Measurements from ENCODE around the gene BMERB1.
"Not testable (repeated sequence)": the region's sequence is repeated elsewhere in the genome, so short reads cannot be mapped to it uniquely, and the experiment has no call there.

The BMERB1 gene

DNA sequence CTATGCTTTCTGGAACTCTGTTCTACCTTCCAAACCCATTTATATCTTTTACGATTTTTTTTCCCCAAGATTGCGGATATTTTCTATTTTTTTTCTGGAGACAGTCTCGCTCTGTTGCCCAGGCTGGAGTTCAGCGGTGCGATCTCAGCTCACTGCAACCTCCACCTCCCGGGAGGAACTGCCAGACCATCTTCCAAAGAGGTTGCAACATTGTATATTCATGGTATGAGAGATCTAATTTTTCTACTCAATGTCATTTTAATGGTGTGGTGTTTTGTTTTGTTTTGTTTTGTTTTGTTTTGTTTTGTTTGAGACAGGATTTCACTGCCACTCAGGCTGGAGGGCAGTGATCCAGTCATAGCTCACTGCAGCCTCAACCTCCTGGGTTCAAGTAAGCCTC is 8.5 kb upstream of the BMERB1 start:
- no peak for DNase-seq (ENCODE audit: low read depth)

DNA sequence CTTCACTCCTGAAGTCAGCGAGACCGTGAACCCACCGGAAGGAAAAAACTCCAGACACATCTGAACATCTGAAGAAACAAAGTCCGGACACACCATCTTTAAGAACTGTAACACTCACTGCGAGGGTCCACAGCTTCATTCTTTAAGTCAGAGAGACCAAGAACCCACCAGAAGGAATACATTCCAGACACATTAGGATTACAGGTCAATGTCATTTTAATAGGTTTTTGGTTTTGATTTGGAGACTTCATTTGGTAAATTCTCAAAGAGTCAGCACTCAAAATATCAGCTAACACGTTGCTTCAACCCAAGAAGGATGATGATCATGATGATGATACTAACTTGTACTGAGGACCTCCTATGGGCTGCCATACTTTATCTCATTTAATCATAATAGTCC is 7.6 kb upstream of the BMERB1 start:
- DNase-seq (ENCODE audit: low read depth): no peak

DNA sequence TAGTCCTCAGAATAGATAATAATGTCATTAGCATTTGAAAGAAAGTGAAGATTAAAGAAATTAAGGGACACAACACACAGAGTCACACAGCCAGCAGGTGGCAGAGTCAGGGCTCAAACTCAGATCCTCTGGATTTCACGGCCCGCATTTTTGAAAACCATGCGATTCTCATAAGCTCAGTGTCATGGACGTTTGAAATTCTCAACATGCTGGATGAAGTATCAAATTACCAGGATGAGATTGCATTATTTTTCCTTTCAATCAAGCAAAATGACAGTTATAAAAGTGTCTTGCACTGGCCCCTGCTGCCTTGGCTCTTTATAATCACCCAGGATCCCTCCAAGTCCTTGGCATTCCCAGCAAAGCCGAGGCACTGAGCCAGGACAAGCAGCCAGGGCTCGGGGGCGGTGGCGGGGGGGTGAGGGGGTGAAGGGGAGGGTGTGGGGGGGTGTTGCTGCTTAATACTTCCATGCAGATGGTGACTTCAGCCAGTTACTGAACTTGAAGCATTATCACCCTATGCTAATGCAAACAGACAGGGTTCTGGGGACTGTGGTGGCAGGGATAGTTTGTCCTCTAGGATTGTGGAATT is 6.6 kb upstream of the BMERB1 start:
- no peak for DNase-seq (ENCODE audit: low read depth)

DNA sequence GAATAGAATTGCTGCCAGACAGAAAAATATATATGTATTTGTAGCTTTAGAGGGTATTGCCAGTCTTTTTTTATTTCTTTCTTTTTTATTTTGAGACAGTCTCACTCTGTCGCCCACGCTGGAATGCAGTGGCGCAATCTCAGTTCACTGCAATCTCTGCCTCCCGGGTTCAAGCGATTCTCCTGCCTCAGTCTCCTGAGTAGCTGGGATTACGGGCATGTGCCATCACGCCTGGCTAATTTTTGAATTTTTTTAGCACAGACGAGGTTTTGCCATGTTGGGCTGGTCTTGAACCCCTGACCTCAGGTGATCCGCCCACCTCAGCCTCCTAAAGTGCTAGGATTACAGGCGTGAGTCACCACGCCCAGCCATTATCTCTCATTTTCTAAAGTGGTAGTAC is 3.5 kb upstream of the BMERB1 start:
- not testable (repeated sequence) for DNase-seq (ENCODE audit: low read depth)

DNA sequence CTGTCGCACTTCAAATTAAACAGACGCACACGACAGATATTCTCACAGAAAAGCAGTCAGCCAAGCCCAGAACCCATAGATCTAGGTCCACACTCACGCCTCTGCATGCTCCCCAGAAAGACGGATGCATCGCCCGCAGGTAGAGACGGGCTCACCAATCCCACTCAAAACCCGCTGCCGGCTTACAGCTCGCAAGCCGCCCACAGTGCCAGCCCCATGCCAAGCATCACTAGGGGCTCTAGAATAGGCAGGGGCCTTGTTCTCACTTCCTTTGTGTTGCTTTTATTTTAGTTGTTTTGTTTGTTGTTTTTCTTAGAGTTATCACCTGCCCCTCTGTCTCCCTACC is 336 bp upstream of the BMERB1 start:
- DNase-seq (ENCODE audit: low read depth): no peak

DNA sequence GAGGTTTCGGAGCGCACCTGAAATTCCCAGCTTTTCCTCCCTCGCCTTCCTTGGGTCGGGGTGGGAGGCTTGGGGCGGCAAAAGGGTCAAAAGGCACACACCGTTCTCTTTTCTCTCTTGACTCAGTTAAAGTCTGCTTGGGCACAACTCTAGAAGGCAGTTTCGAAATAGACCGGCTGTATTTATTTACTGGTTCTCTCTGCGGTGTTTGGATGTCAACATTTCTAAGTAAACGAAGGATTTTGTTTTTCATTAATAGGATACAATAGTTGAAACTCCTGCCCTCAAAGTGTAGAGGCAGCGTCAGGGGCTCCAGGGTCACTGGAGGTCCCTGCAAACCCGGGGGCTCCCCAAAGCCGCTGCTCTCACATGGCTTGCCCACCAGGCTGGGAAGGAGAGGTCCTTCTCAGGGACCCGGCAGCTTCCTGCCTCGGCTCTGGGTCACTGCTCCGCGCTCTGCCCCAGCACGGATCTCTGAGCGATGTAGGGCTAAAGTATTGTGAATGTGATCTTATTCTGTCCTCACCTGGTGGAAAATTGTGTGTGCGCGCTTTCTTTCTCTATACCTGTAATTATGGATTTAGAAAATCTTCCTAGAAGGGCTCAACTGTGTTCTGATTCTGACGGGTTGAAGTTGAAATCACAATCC is 952 bp downstream of the BMERB1 start:
- no peak for DNase-seq (ENCODE audit: low read depth)

DNA sequence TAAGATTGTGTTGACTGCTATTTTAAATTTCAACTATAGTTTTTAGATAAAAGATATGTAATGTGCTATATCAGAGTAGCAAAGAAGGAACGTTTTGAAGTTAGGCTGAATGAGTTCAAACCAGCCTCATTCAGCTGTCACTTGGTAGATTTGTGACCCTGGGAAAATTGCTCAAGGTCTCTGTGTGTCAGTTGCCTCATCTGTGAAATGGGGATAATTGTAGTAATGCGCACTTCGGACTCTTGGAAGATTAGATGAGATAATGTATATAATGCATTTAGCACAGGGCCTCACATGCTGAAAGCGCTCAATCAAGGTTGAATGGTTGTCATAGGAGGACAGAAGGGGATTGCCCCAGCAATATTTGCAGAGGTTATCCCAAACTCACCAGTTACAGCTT is 4.7 kb downstream of the BMERB1 start:
- no peak for DNase-seq (ENCODE audit: low read depth)

DNA sequence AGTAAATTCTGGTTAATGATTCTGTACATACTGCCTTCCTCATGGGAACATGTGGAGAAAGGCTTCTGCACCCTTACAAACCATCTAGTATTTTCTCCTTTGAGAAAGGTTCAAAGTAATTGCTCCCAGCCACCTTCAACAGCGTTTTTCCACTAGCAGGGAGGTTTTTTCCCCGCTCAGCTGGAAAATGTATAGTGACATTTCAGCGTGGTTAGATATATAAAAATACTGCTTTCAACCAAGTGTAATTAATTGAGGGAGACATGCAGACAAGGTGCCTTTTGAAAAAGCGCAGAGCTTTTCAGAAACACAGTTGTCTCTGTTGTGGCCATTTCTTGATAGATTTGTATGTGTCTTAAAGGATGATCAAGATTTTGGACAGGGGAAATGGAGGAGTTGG is 5.1 kb downstream of the BMERB1 start:
- no peak for DNase-seq (ENCODE audit: low read depth)

DNA sequence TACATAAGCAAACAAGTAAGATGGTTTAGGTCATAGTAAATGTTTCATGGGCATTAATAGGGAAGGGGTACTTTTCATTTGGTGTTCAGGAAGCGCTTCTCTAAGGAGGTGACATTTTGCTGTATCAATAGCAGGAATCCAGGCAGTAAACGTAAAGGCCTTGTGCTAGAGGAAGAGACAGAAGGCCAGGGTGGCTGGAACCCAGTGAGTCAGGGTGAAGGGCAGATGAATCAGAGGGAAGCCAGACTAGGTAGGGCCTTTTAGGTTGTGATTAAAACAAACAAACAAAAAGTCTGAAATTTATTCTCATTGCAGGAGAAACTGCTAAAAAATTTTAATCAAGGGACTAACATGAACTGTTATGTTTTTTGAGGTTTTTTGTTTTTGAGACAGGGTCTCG is 6.5 kb downstream of the BMERB1 start:
- no peak for DNase-seq (ENCODE audit: low read depth)

DNA sequence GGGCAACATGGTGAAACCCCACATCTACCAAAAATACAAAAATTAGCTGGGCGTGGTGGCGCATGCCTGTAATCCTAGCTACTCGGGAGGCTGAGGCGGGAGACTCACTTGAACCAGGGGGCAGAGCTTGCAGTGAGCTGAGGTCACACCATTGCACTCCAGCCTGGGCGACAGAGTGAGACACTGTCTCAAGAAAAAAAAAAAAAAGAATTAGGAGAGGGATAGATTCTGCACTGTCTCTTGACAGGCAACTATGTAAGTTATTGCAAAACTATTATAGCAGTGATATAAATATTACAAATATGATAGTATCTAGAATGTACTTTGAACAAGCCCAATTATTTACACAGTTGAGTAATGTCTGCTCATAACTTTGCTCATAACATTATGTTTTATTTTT is 7.8 kb downstream of the BMERB1 start:
- not testable (repeated sequence) for DNase-seq (ENCODE audit: low read depth)

DNA sequence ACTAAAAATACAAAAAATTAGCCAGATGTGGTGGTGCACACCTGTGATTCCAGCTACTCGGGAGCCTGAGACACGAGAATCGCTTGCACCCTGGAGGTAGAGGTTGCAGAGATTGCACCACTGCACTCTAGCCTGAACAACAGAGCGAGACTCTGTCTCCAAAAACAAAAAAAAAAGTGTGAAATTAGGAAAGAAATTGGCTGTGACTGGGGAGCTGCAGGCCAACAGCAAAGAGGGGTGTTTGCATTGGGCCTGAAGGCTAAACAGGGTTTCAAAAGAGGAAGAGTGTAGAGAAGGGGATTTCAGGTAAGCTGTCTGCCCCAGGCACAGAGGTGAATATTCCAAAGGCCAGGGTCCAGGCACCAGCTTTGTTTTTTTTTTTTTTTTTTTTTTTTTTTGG is 9.4 kb downstream of the BMERB1 start:
- no peak for DNase-seq (ENCODE audit: low read depth)

DNA sequence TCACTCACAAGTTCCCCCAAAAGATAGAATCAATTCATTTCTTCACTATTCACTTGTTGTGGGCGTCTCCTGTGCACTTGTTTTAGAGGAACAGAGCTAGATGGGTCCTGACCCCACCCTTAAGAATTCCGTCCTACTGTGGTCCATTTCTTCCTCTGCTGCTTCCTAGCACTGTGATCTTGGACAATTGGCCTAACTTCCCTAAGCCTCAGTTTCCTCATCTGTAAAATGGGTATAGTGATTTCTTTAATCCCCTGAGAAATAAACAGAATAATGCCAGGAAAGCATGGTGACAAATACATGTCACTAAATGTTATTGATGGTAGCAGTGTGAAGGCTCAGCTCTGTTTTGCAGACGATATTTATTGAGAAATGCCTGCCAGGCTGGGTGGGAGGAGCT is 9.9 kb downstream of the BMERB1 start:
- DNase-seq (ENCODE audit: low read depth): no peak

DNA sequence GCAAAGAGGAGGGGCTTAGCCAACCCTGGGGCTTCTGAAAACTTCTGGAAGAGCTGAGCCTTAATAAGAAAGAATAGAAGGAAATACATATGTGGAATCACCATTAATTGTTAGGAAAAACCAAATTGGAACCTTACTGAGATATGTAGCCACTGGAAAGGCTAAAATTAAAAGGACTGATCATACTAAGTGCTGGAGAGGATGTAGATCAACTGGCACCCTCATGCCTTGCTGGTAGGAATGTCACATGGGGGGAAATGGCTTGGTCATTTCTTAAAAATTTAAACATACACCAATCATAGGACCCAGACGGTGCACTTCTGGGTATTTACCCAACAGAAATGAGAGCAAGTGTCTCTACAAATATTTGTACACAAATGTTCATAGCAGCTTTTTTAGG is 11.1 kb downstream of the BMERB1 start:
- no peak for DNase-seq (ENCODE audit: low read depth)

DNA sequence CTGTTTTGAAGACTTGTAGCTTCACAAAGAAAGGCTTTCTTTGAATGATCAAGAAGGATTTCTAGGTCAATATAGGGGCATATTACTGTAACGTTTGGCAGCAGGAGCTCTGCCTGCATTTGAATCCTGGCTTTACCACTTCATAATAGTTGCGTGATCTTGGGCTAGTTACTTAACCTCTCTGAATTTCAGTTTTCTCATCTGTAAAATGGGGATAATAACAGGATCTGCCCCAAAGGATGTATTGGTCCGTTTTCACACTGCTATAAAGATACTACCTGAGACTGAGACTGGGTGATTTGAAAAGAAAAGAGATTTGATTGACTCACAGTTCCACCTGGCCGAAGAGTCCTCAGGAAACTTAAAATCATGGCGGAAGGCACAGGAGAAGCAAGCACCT is 12.5 kb downstream of the BMERB1 start:
- no peak for DNase-seq (ENCODE audit: low read depth)

DNA sequence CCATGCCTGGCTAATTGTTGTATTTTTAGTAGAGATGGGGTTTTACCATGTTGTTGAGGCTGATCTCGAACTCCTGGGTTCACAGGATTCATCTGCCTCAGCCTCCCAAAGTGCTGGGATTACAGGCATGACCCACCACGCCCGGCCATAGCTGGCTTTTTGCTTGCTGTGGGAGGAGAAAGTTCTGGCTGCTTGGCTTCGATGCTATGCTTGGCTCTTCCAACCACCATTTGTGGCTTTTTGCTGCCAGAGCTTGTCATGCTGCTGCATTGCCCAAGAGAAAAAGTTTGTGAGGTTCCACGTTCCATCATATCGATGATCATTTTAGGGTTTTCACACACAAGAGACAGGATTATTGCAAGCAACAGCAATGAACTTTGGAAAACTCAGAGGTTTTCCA is 16.2 kb downstream of the BMERB1 start:
- no peak for DNase-seq (ENCODE audit: low read depth)

DNA sequence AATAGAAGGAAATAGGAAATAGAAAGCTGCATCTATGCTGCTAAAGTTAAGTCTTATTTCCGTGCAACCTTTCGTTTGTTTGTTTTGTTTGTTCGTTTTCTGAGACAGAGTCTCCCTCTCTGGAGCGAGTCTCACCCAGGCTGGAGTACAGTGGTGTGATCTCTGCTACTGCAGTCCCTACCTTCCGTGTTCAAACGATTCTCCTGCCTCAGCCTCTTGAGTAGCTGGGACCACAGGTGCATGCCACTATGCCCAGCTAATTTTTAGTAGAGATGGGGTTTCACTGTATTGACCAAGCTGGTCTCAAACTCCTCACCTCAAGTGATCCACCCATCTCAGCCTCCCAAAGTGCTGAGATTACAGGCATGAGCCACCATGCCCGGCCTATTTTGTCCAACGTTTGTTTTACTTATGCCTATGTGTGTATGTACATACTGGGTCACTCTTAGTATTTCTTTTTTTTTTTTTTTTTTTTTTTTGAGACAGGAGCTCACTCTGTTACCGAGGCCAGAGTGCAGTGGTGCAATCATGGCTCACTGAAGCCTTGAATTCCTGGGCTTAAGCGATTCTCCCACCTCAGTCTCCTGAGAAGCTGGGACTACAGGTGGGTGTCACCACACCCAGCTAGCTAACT is 16.8 kb downstream of the BMERB1 start:
- no peak for DNase-seq (ENCODE audit: low read depth)

DNA sequence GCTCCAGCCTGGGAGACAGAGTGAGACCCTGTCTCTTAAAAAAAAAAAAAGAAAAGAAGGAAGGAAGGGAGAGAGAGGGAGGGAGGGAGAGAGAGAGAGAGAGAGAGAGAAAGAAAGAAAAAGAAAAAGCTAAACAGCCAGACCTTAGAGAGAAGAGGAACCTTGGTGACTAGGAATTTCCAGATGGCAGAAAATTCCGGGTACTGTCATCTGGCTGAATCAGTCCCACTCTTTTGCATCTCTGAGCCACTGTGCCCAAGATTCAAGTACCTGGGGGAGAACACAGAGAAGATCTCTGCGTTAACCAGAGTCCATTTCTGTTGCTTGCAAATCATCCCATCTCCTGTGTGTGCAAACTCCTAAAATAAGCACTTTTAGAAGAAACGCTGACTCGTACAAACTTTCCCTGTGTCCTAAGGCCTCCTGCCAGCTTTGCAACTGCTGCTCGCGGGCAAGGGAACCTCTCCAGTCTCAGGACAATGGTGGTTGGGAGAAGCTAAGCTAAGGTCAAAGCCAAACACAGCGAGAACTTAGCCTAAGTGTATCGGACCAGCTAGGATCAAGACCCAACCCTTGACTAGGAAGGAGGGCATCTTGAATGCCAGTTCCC is 18.0 kb downstream of the BMERB1 start:
- DNase-seq (ENCODE audit: low read depth): no peak

DNA sequence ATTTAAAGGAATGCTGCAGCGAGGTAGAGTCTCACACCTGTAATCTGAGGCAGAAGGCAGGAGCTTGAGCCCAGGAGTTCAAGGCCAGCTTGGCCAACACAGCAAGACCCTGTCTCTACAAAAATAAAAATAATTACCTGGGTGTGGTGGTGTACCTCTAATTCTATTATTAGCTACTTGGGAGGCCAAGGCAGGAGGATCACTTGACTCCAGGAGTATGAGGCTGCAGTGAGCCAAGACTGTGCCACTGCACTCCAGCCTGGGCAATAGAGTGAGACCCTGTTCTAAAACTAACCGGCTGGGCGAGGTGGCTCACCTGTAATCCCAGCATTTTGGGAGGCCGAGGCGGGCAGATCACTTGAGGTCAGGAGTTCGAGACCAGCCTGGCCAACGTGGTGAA is 18.9 kb downstream of the BMERB1 start:
- DNase-seq (ENCODE audit: low read depth): not testable (repeated sequence)

DNA sequence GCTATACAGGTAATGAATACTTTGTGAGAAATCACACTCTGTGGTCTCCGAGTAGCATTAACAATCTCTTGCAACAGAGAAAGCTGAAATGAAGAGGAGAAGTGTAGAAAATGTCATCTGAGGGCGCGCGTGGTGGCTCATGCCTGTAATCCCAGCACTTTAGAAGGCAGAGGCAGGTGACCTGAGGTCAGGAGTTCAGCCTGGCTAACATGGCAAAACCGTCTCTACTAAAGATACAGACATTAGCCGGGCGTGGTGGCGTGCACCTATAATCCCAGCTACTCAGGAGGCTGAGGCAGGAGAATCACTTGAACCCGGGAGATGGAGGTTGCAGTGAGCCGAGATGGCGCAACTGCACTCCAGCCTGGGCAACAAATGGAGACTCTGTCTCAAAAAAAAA is 20.5 kb downstream of the BMERB1 start:
- not testable (repeated sequence) for DNase-seq (ENCODE audit: low read depth)

DNA sequence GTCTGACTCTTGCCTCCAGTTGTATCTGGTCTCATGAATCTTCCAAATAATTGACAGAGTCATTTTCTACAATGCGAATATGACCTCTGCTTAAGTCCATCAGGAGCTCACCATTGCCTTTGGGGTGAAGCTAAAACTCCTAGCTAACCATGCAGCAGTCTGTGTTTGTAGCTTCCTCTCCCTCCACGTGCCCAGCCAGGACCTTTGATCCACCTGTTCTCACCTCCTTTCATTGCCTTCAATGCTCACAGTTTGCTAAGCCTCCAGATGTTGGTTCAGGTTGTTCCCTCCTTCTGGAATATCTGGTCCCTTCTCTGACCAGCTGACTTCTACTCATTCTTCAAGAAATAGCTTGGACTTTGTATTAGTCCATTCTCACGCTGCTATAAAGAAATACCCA is 23.0 kb downstream of the BMERB1 start:
- DNase-seq (ENCODE audit: low read depth): no peak

DNA sequence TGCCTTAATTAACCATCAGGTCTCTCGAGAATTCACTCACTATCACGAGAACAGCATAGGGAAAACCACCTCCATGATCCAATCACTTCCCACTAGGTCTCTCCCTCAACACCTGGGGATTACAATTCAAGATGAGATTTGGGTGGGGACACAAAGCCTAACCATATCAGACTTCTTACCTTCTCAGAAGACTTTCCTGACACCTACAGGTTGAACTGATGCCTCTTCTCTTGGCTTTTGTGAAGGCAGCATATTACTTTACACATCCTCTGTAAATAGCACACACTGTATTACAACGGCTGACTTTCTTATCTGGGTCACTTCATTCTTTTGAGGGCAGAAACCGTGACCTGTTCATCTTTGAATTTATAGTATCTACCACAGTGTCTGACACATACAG is 23.6 kb downstream of the BMERB1 start:
- DNase-seq (ENCODE audit: low read depth): no peak

DNA sequence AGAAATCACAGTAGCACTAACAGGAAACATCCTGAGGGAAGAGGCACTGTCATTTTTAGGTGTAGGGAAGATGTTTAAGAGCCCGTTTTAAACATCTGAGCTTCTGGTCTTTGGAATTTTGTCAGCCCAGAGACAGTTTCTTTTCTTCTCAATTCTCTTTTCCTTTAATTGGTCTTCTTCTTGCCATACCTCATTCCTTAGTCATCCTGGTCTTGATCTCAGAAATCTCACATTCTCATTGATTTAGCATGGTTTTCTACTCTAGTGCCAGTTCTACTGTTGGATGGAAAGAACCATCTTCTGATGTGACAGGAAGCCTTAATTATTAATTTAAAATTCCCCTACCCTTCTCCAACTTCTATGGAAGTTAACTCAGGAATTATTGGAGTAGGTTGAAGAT is 25.4 kb downstream of the BMERB1 start:
- no peak for DNase-seq (ENCODE audit: low read depth)

DNA sequence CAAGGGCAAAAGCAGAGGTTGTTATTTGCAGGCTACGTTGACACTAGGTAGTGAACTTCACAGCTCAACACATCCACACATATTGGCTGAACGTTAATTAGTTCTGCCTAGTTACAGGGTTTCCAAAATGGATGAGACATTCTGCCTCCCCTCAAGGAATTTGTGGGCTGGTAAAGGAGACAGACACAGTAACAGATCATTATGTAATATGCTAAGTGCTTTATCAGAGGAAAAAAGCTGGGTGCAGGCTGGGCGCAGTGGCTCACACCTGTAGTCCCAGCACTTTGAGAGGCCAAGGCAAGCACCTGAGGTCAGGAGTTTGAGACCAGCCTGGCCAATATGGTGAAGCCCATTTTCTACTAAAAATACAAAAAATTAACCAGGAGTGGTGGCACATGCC is 26.2 kb downstream of the BMERB1 start:
- DNase-seq (ENCODE audit: low read depth): no peak

DNA sequence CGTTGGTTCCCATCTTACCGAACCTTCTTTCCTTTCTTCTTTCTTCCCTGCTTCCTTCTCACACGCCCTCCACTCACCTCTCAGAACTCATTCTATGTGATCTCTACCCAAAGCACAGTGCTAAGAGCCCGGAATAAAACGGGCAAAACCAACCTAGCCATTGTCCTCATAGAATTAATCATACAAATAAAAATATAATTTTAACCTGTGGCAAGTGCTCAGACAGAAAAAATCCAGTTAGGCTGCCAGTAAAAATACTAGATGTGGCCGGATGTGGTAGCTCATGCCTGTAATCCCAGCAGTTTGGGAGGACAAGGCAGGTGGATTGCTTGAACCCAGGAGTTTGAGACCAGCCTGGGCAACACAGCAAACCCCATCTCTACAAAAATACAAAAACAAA is 27.0 kb downstream of the BMERB1 start:
- no peak for DNase-seq (ENCODE audit: low read depth)
